CD4-positive, alpha-beta memory T cell (primary cell): ENCODE data around the gene IP6K1. TPM values are rescaled to one million over a fixed set of nuclear protein-coding genes. Genes with fewer than 3 reads are reported as not detected.

ENCODE experiments used
- CTCF ChIA-PET: fragments of 350-600 bp; sonication (Branson Sonifier 250); formaldehyde crosslinking; loops from one replicate; lab custom pipeline; 2021; ENCODE audit warnings: inconsistent platforms; ENCODE audit not compliant: partially characterized antibody; lab: Charles Lee
- POLR2A ChIA-PET: fragments of 350-600 bp; sonication (Branson Sonifier 250); formaldehyde crosslinking; loops from one replicate; lab custom pipeline; 2021; ENCODE audit not compliant: partially characterized antibody; lab: Charles Lee
- DNase-seq, 5 donors: peaks; one replicate each; pipeline versions ENCODE4 v3.0.0 to v3.0.0-alpha.2; 2020 to 2022; ENCODE audit warnings: mixed read lengths in 1 of 5
- H3K27ac ChIP-seq: one replicate; pipeline ENCODE4 v1.7.0; 2013; ENCODE audit warnings: low read depth, low read length
- H3K27me3 ChIP-seq: 2 replicates; pipeline ENCODE4 v1.7.0; 2013; ENCODE audit warnings: mild to moderate bottlenecking, low read length, moderate library complexity; ENCODE audit not compliant: insufficient read depth
- H3K36me3 ChIP-seq: 2 replicates; pipeline ENCODE4 v1.7.0; 2013; ENCODE audit warnings: mild to moderate bottlenecking, low read length, moderate library complexity; ENCODE audit not compliant: insufficient read depth
- H3K4me1 ChIP-seq: 2 replicates; pipeline ENCODE4 v1.7.0; 2013; ENCODE audit warnings: mild to moderate bottlenecking, low read length, moderate library complexity; ENCODE audit not compliant: insufficient read depth
- H3K4me3 ChIP-seq, 2 donors: one replicate each; pipeline ENCODE4 v1.7.0; 2013; ENCODE audit warnings: low read length in 2 of 2, mild to moderate bottlenecking in 1 of 2
- H3K9me3 ChIP-seq, 2 donors: one replicate each; pipeline ENCODE4 v1.7.0; 2013; ENCODE audit warnings: low read length in 2 of 2, control low read depth in 1 of 2; ENCODE audit not compliant: control insufficient read depth in 1 of 2
- H3K27ac Mint-ChIP-seq, 7 donors: one replicate each; pipeline ENCODE4 v1.8.0; 2020 to 2021; ENCODE audit warnings: mixed read lengths in 7 of 7, mild to moderate bottlenecking in 6 of 7, inconsistent platforms in 3 of 7, moderate library complexity in 3 of 7
- H3K27me3 Mint-ChIP-seq, 2 donors: one replicate each; pipeline ENCODE4 v1.8.0; 2020 to 2021; ENCODE audit warnings: mixed read lengths in 2 of 2
- H3K36me3 Mint-ChIP-seq, 2 donors: one replicate each; pipeline ENCODE4 v1.8.0; 2020 to 2021; ENCODE audit warnings: mixed read lengths in 2 of 2, inconsistent platforms in 1 of 2, mild to moderate bottlenecking in 1 of 2
- H3K4me1 Mint-ChIP-seq, 4 donors: one replicate each; pipeline ENCODE4 v1.8.0; 2020 to 2021; ENCODE audit warnings: mixed read lengths in 4 of 4, mild to moderate bottlenecking in 1 of 4
- H3K4me3 Mint-ChIP-seq, 8 donors: one replicate each; pipeline ENCODE4 v1.8.0; 2020 to 2021; ENCODE audit warnings: mixed read lengths in 8 of 8, mild to moderate bottlenecking in 7 of 8, moderate library complexity in 6 of 8, inconsistent platforms in 3 of 8
- H3K9me3 Mint-ChIP-seq, 8 donors: one replicate each; pipeline ENCODE4 v1.8.0; 2020 to 2021; ENCODE audit warnings: mixed read lengths in 8 of 8, mild to moderate bottlenecking in 5 of 8, inconsistent platforms in 3 of 8, moderate library complexity in 1 of 8
- intact Hi-C: fragments of 100-400 bp; cut with micrococcal nuclease; formaldehyde crosslinking; loops from one replicate; pipeline ENCODE4 v1.15.1; 2023
- polyA plus RNA-seq, 2 donors: library from polyadenylated mRNA; unstranded; fragments of 300-500 nt; fragmentation: Illumina TruSeq; gene quantifications; one replicate each; pipeline ENCODE4 v1.2.3, GENCODE V29; 2021
- total RNA-seq, 2 experiments: library from RNA; stranded (reverse); gene quantifications; one replicate each; pipeline ENCODE4 v1.2.3, GENCODE V29; 2021

The IP6K1 gene
- total and polyA plus RNA-seq, 4 experiments from 2014 or later = 19.4 to 60.0 (median 44.4) TPM

GRCh38 chr3:49740427-49740826 lies 45.9 kb downstream of the IP6K1 start:
- Mint-ChIP-seq H3K27ac (peak overlapping the region in 1 of 7 donors; percentile 70), H3K4me3 (no peak overlapping the region), H3K4me1 (peaks cover 4 to 16% (median 9%) of the 10 kb centered on the region in 4 donors), H3K27me3 (no peaks in the 10 kb centered on the region), H3K9me3 (no peaks in the 10 kb centered on the region), H3K36me3 (peaks cover 31 to 41% of the 10 kb centered on the region in 2 donors)
- no peak overlapping the region for H3K27ac ChIP-seq
- no peaks in the 10 kb centered on the region for H3K9me3 ChIP-seq
- intact Hi-C loops = no loop called here
- CTCF ChIA-PET = no interaction called here
- POLR2A ChIA-PET = no interaction called here
- no peaks in the 10 kb centered on the region for H3K4me1 ChIP-seq
- H3K36me3 ChIP-seq = peaks cover 20% of the 10 kb centered on the region
- H3K27me3 ChIP-seq = no peaks in the 10 kb centered on the region
- DNase-seq = no peak
- no peak overlapping the region for H3K4me3 ChIP-seq

- H3K36me3 ChIP-seq = peaks cover 34% of the 10 kb centered on the region
Observed at GRCh38 chr3:49738067-49738713, 48.2 kb downstream of the IP6K1 start.

GRCh38 chr3:49734752-49735151 lies 51.6 kb downstream of the IP6K1 start:
- intact Hi-C loops = no loop called here
- POLR2A ChIA-PET = no interaction called here
- H3K36me3 Mint-ChIP-seq = peaks cover 39 to 59% of the 10 kb centered on the region in 2 donors

More at GRCh38 chr3:49738067-49738713, 48.2 kb downstream of the IP6K1 start:
- H3K9me3 ChIP-seq = no peaks in the 10 kb centered on the region
- H3K27me3 Mint-ChIP-seq = no peaks in the 10 kb centered on the region
- H3K4me3 Mint-ChIP-seq = no peak overlapping the region
- peak overlapping the region in 4 of 7 donors; percentile 11 to 88 (median 41) for H3K27ac Mint-ChIP-seq
- intact Hi-C loops = no loop called here
- no peaks in the 10 kb centered on the region for H3K9me3 Mint-ChIP-seq
- H3K27me3 ChIP-seq = no peaks in the 10 kb centered on the region
- H3K4me1 ChIP-seq = no peaks in the 10 kb centered on the region
- H3K4me3 ChIP-seq = no peak overlapping the region
- POLR2A ChIA-PET = no interaction called here
- DNase-seq = no peak
- peaks cover 0 to 10% (median 7%) of the 10 kb centered on the region in 4 donors for H3K4me1 Mint-ChIP-seq
- H3K27ac ChIP-seq = no peak overlapping the region
- peaks cover 32 to 46% of the 10 kb centered on the region in 2 donors for H3K36me3 Mint-ChIP-seq
- CTCF ChIA-PET = no interaction called here

GRCh38 chr3:49733551-49733950 lies 52.8 kb downstream of the IP6K1 start:
- Mint-ChIP-seq H3K36me3 (peaks cover 33 to 56% of the 10 kb centered on the region in 2 donors), H3K27me3 (no peaks in the 10 kb centered on the region), H3K9me3 (no peaks in the 10 kb centered on the region), H3K27ac (peak overlapping the region in 2 of 7 donors; percentile 7 to 22), H3K4me3 (no peak overlapping the region), H3K4me1 (peaks cover 0 to 5% (median 4%) of the 10 kb centered on the region in 4 donors)
- CTCF ChIA-PET = no interaction called here
- Histone ChIP-seq H3K4me3 (no peak overlapping the region), H3K36me3 (peaks cover 48% of the 10 kb centered on the region), H3K27ac (no peak overlapping the region), H3K4me1 (no peaks in the 10 kb centered on the region), H3K9me3 (no peaks in the 10 kb centered on the region), H3K27me3 (no peaks in the 10 kb centered on the region)
- intact Hi-C loops = no loop called here
- POLR2A ChIA-PET = no interaction called here
- no peak for DNase-seq

More at GRCh38 chr3:49734752-49735151, 51.6 kb downstream of the IP6K1 start:
- Histone ChIP-seq H3K4me1 (no peaks in the 10 kb centered on the region), H3K36me3 (peaks cover 48% of the 10 kb centered on the region), H3K9me3 (no peaks in the 10 kb centered on the region), H3K4me3 (no peak overlapping the region), H3K27ac (no peak overlapping the region), H3K27me3 (no peaks in the 10 kb centered on the region)
- Mint-ChIP-seq H3K27ac (no peak overlapping the region), H3K4me1 (peaks cover 0 to 7% (median 7%) of the 10 kb centered on the region in 4 donors), H3K4me3 (no peak overlapping the region), H3K9me3 (no peaks in the 10 kb centered on the region), H3K27me3 (no peaks in the 10 kb centered on the region)
- DNase-seq = no peak
- CTCF ChIA-PET = no interaction called here

GRCh38 chr3:49732597-49732996 lies 53.7 kb downstream of the IP6K1 start:
- Histone ChIP-seq H3K27ac (no peak overlapping the region), H3K4me3 (no peak overlapping the region), H3K9me3 (no peaks in the 10 kb centered on the region), H3K36me3 (peaks cover 45% of the 10 kb centered on the region), H3K27me3 (no peaks in the 10 kb centered on the region), H3K4me1 (no peaks in the 10 kb centered on the region)
- POLR2A ChIA-PET = interaction anchor here (1.1 to 1.3 kb wide), 2 partner anchors 14 to 54 kb away, joined by 3 read pairs; partner anchors contain the start of genes AMIGO3 and IP6K1
- intact Hi-C loops = no loop called here
- CTCF ChIA-PET = no interaction called here
- Mint-ChIP-seq H3K4me1 (peaks cover 0 to 3% (median under 1%) of the 10 kb centered on the region in 4 donors), H3K27me3 (no peaks in the 10 kb centered on the region), H3K9me3 (no peaks in the 10 kb centered on the region), H3K27ac (peak overlapping the region in 1 of 7 donors; percentile 5), H3K36me3 (peaks cover 29 to 56% of the 10 kb centered on the region in 2 donors), H3K4me3 (no peak overlapping the region)
- no peak for DNase-seq

GRCh38 chr3:49729966-49730609 lies 56.3 kb downstream of the IP6K1 start:
- CTCF ChIA-PET = no interaction called here
- Mint-ChIP-seq H3K36me3 (peaks cover 18 to 45% of the 10 kb centered on the region in 2 donors), H3K9me3 (no peaks in the 10 kb centered on the region), H3K4me3 (no peak overlapping the region), H3K27ac (no peak overlapping the region), H3K4me1 (peaks cover 0 to 2% (median 0%) of the 10 kb centered on the region in 4 donors), H3K27me3 (no peaks in the 10 kb centered on the region)
- POLR2A ChIA-PET = no interaction called here
- H3K9me3 ChIP-seq = no peaks in the 10 kb centered on the region
- peaks cover 33% of the 10 kb centered on the region for H3K36me3 ChIP-seq
- no peak overlapping the region for H3K27ac ChIP-seq
- no peaks in the 10 kb centered on the region for H3K4me1 ChIP-seq
- intact Hi-C loops = no loop called here
- no peak for DNase-seq
- H3K27me3 ChIP-seq = no peaks in the 10 kb centered on the region
- no peak overlapping the region for H3K4me3 ChIP-seq

GRCh38 chr3:49727924-49728361 lies 58.4 kb downstream of the IP6K1 start:
- Histone ChIP-seq H3K9me3 (no peaks in the 10 kb centered on the region), H3K27ac (no peak overlapping the region), H3K4me3 (no peak overlapping the region), H3K36me3 (peaks cover 20% of the 10 kb centered on the region), H3K4me1 (peaks cover 12% of the 10 kb centered on the region), H3K27me3 (no peaks in the 10 kb centered on the region)
- H3K27me3 Mint-ChIP-seq = peaks cover 0 to 2% of the 10 kb centered on the region in 2 donors
- H3K4me1 Mint-ChIP-seq = peaks cover 2 to 20% (median 9%) of the 10 kb centered on the region in 4 donors
- H3K36me3 Mint-ChIP-seq = peaks cover 11 to 46% of the 10 kb centered on the region in 2 donors
- no peak for DNase-seq
- no peaks in the 10 kb centered on the region for H3K9me3 Mint-ChIP-seq
- no peak overlapping the region for H3K4me3 Mint-ChIP-seq
- ChIA-PET CTCF (no interaction called here), POLR2A (no interaction called here)
- intact Hi-C loops = no loop called here
- no peak overlapping the region for H3K27ac Mint-ChIP-seq
